NCI-H2081 treated with DMSO at 0.1 percent for 48 hours (cell line): ENCODE measurements around the gene FOXQ1.

ENCODE experiments used
- DNase-seq: peaks from one replicate; lab custom pipeline; 2025; lab: John Stamatoyannopoulos, UW

Gene FOXQ1

GRCh38 chr6:1363729-1364572, 52.1 kb downstream of the FOXQ1 start:
- no peak for DNase-seq
